Upper lobe of left lung (tissue), 6 donors: Measurements from ENCODE around the gene ULK1. TPM values are rescaled to one million over a fixed set of nuclear protein-coding genes. Genes with fewer than 3 reads are reported as not detected.

Source experiments
- ATAC-seq, 2 donors: fragments of 200-7000 bp; cut with Tn5 transposase; one replicate each; pipeline ENCODE4 v1.9.1; 2022; ENCODE audit warnings: mild to moderate bottlenecking in 2 of 2, moderate library complexity in 2 of 2; ENCODE audit not compliant: low FRiP score in 2 of 2
- DNase-seq, 2 donors: peaks; one replicate each; pipeline ENCODE4 v3.0.0-alpha.2; 2019 to 2020
- H3K27ac ChIP-seq, 4 donors: fragments of 200-600 bp; sonication (generic); one replicate each; pipeline ENCODE4 v1.5.1; 2016 to 2019
- H3K27me3 ChIP-seq, 4 donors: fragments of 200-600 bp; sonication (generic); one replicate each; pipeline ENCODE4 v1.5.1; 2017 to 2019
- H3K36me3 ChIP-seq, 4 donors: fragments of 200-600 bp; sonication (generic); one replicate each; pipeline ENCODE4 v1.5.1; 2016 to 2019
- H3K4me1 ChIP-seq, 4 donors: fragments of 200-600 bp; sonication (generic); one replicate each; pipeline ENCODE4 v1.5.1; 2018 to 2019
- H3K4me3 ChIP-seq, 4 donors: fragments of 200-600 bp; sonication (generic); one replicate each; pipeline ENCODE4 v1.5.1; 2017 to 2019; ENCODE audit warnings: mild to moderate bottlenecking in 2 of 4, moderate library complexity in 1 of 4
- H3K9me3 ChIP-seq, 4 donors: fragments of 200-600 bp; sonication (generic); one replicate each; pipeline ENCODE4 v1.5.1; 2018 to 2019
- CTCF ChIP-seq, 6 experiments: fragments of 450-650 bp in 4 of 6; fragments of 200-600 bp in 2 of 6; sonication (generic) in 2 of 6; IDR thresholded peaks; one replicate each; pipeline ENCODE4 v1.5.1; 2016 to 2019; ENCODE audit warnings: antibody characterized with exemption in 6 of 6
- EP300 ChIP-seq, 4 donors: sonication (generic); formaldehyde crosslinking; IDR thresholded peaks; one replicate each; pipeline ENCODE4 v1.5.1; 2017; ENCODE audit warnings: antibody characterized with exemption in 4 of 4, control low read depth in 2 of 4
- POLR2A ChIP-seq, 4 donors: fragments of 450-650 bp; IDR thresholded peaks; one replicate each; pipeline ENCODE4 v1.5.1; 2016 to 2017; ENCODE audit warnings: antibody characterized with exemption in 4 of 4, mild to moderate bottlenecking in 2 of 4
- POLR2AphosphoS5 ChIP-seq, 2 donors: sonication (generic); formaldehyde crosslinking; IDR thresholded peaks; one replicate each; pipeline ENCODE4 v1.5.1; 2017; ENCODE audit warnings: antibody characterized with exemption in 2 of 2
- WGBS, 2 donors: methylation state at CpG; one replicate each; pipeline ENCODE4 v1.1.5; 2017 to 2018; 5-methylcytosine and 5-hydroxymethylcytosine counted together
- total RNA-seq, 6 donors: library from RNA; depleted of rRNA in 4 of 6; stranded (reverse); fragments of >200 nt in 4 of 6; gene quantifications; one replicate each; pipeline versions ENCODE4 v1.1.0 to v1.2.1, GENCODE V29; 2016 to 2021
- donor health status: DM: no; HTN: no; CAD: no; lungs with moderate emphysema.
- donor health status: DM: no; HTN: yes; CAD: no; lungs with severe emphysema.

ULK1 gene
- total RNA-seq, 6 donors from 2014 or later: 6.8 to 93.2 (median 40.7) TPM

- ATAC-seq (no peak), DNase-seq (peak in 1 of 2 donors; percentile 56)
- Histone ChIP-seq H3K4me3 (no peak overlapping the region), H3K9me3 (no peaks in the 10 kb centered on the region), H3K27me3 (peaks cover 0 to 6% (median 0%) of the 10 kb centered on the region in 4 donors), H3K27ac (no peak overlapping the region), H3K4me1 (peaks cover 0 to 21% (median 6%) of the 10 kb centered on the region in 4 donors), H3K36me3 (no peaks in the 10 kb centered on the region)
- TF ChIP-seq CTCF (IDR thresholded peaks at IDR 0.05) (no peak), POLR2A (IDR thresholded peaks at IDR 0.05) (no peak), POLR2AphosphoS5 (IDR thresholded peaks at IDR 0.05) (no peak), EP300 (IDR thresholded peaks at IDR 0.05) (no peak)
- 85 to 89% methylated on average over 9 to 10 of the region's 10 CpGs for WGBS, 2 donors
These were observed 37.9 kb upstream of the ULK1 start for GRCh38 chr12:131856366-131857097.

- H3K27me3 ChIP-seq: peaks cover 0 to 6% (median 0%) of the 10 kb centered on the region in 4 donors
- no peak for DNase-seq
- WGBS, 2 donors: 84 to 85% methylated on average over 15 to 21 of the region's 21 CpGs
- H3K36me3 ChIP-seq: no peaks in the 10 kb centered on the region
- no peak overlapping the region for H3K4me3 ChIP-seq
- no peak for TF ChIP-seq CTCF (IDR thresholded peaks at IDR 0.05)
- no peak for TF ChIP-seq POLR2AphosphoS5 (IDR thresholded peaks at IDR 0.05)
- TF ChIP-seq POLR2A (IDR thresholded peaks at IDR 0.05): no peak
- TF ChIP-seq EP300 (IDR thresholded peaks at IDR 0.05): no peak
- H3K9me3 ChIP-seq: no peaks in the 10 kb centered on the region
- ATAC-seq: no peak
- H3K4me1 ChIP-seq: peaks cover 0 to 20% (median 7%) of the 10 kb centered on the region in 4 donors
- H3K27ac ChIP-seq: no peak overlapping the region
These were observed 36.2 kb upstream of the ULK1 start for GRCh38 chr12:131857908-131858850.

GRCh38 chr12:131860472-131861260 lies 33.8 kb upstream of the ULK1 start:
- TF ChIP-seq CTCF (IDR thresholded peaks at IDR 0.05) (no peak), POLR2A (IDR thresholded peaks at IDR 0.05) (no peak), EP300 (IDR thresholded peaks at IDR 0.05) (no peak), POLR2AphosphoS5 (IDR thresholded peaks at IDR 0.05) (peak; percentile 12 to 36)

GRCh38 chr12:131861261-131862083 lies 33.0 kb upstream of the ULK1 start:
- TF ChIP-seq EP300 (IDR thresholded peaks at IDR 0.05): no peak
- TF ChIP-seq POLR2AphosphoS5 (IDR thresholded peaks at IDR 0.05): no peak
- no peak for TF ChIP-seq CTCF (IDR thresholded peaks at IDR 0.05)
- TF ChIP-seq POLR2A (IDR thresholded peaks at IDR 0.05): no peak
- Histone ChIP-seq H3K4me3 (no peak overlapping the region), H3K27ac (peak overlapping the region in 3 of 4 donors; percentile 2 to 81 (median 11)), H3K9me3 (no peaks in the 10 kb centered on the region), H3K36me3 (no peaks in the 10 kb centered on the region), H3K4me1 (peaks cover 0 to 16% (median 8%) of the 10 kb centered on the region in 4 donors), H3K27me3 (no peaks in the 10 kb centered on the region)
- WGBS, 2 donors: 85 to 98% methylated on average over 6 to 12 of the region's 12 CpGs
- no peak for ATAC-seq
- DNase-seq: no peak

More at GRCh38 chr12:131860472-131861260, 33.8 kb upstream of the ULK1 start:
- H3K27me3 ChIP-seq: peaks cover 0 to 4% (median 0%) of the 10 kb centered on the region in 4 donors
- peak overlapping the region in 3 of 4 donors; percentile 2 to 81 (median 11) for H3K27ac ChIP-seq
- DNase-seq (peak; percentile 82 to 89), ATAC-seq (peak; percentile 69 to 92)
- H3K9me3 ChIP-seq: no peaks in the 10 kb centered on the region
- no peaks in the 10 kb centered on the region for H3K36me3 ChIP-seq
- peak overlapping the region in 3 of 4 donors; percentile 28 to 29 (median 29) for H3K4me3 ChIP-seq
- H3K4me1 ChIP-seq: peaks cover 0 to 17% (median 8%) of the 10 kb centered on the region in 4 donors
- 17 to 22% methylated on average over 9 to 17 of the region's 22 CpGs for WGBS, 2 donors
